Neural progenitor cell (in vitro differentiated cells): ENCODE results near the gene FOXN4. TPM values are rescaled to one million over a fixed set of nuclear protein-coding genes. Genes with fewer than 3 reads are reported as not detected.

ENCODE experiments used
- DNase-seq: peaks from one replicate; pipeline ENCODE4 v3.0.0-alpha.2; 2016; ENCODE audit warnings: low spot score
- H2AFZ ChIP-seq: fragments of 200-600 bp; sonication (generic); replicated peaks from 2 replicates; pipeline ENCODE4 v1.6.1; 2016; ENCODE audit warnings: antibody characterized with exemption
- H3F3A ChIP-seq: fragments of 200-600 bp; sonication (generic); 2 replicates; pipeline ENCODE4 v1.6.1; 2016; ENCODE audit warnings: antibody characterized with exemption, low read depth
- H3K27ac ChIP-seq: fragments of 200-600 bp; sonication (generic); 2 replicates; pipeline ENCODE4 v1.5.1; 2016; ENCODE audit warnings: mild to moderate bottlenecking
- H3K27me3 ChIP-seq: fragments of 200-600 bp; sonication (generic); 2 replicates; pipeline ENCODE4 v1.6.1; 2016; ENCODE audit warnings: mild to moderate bottlenecking, moderate library complexity
- H3K36me3 ChIP-seq: fragments of 200-600 bp; sonication (generic); 2 replicates; pipeline ENCODE4 v1.5.1; 2016
- H3K4me1 ChIP-seq: fragments of 200-600 bp; sonication (generic); 2 replicates; pipeline ENCODE4 v1.6.1; 2016; ENCODE audit warnings: mixed run types
- H3K4me2 ChIP-seq: fragments of 200-600 bp; sonication (generic); 2 replicates; pipeline ENCODE4 v1.6.1; 2016
- H3K4me3 ChIP-seq: fragments of 200-600 bp; sonication (generic); 2 replicates; pipeline ENCODE4 v1.5.1; 2016
- H3K79me2 ChIP-seq: fragments of 200-600 bp; sonication (generic); 2 replicates; pipeline ENCODE4 v1.6.1; 2016; ENCODE audit warnings: low read depth
- H3K9ac ChIP-seq: fragments of 200-600 bp; sonication (generic); 2 replicates; pipeline ENCODE4 v1.6.1; 2016
- H3K9me3 ChIP-seq: fragments of 200-600 bp; sonication (generic); 2 replicates; pipeline ENCODE4 v1.5.1; 2016; ENCODE audit warnings: low read depth
- H4K20me1 ChIP-seq: fragments of 200-600 bp; sonication (generic); 2 replicates; pipeline ENCODE4 v1.6.1; 2016; ENCODE audit warnings: low read depth
- H3K27ac Mint-ChIP-seq: 3 replicates; pipeline ENCODE4 v1.8.0; 2021; ENCODE audit warnings: mixed read lengths
- H3K27me3 Mint-ChIP-seq: 2 replicates; pipeline ENCODE4 v1.8.0; 2022; ENCODE audit warnings: low read depth, mild to moderate bottlenecking, inconsistent platforms, moderate library complexity, mixed read lengths; ENCODE audit not compliant: insufficient read depth
- H3K36me3 Mint-ChIP-seq: 3 replicates; pipeline ENCODE4 v1.8.0; 2021; ENCODE audit warnings: mixed read lengths
- H3K4me1 Mint-ChIP-seq: 3 replicates; pipeline ENCODE4 v1.8.0; 2021; ENCODE audit warnings: mixed read lengths
- H3K4me3 Mint-ChIP-seq: 3 replicates; pipeline ENCODE4 v1.8.0; 2021; ENCODE audit warnings: mild to moderate bottlenecking, moderate library complexity, mixed read lengths
- H3K9me3 Mint-ChIP-seq: 3 replicates; pipeline ENCODE4 v1.8.0; 2020; ENCODE audit warnings: mixed read lengths
- EZH2 ChIP-seq: fragments of 200-600 bp; sonication (generic); IDR thresholded peaks from 2 replicates; pipeline ENCODE4 v1.6.1; 2017; ENCODE audit warnings: antibody characterized with exemption, mild to moderate bottlenecking, moderate library complexity
- EZH2phosphoT487 ChIP-seq: fragments of 200-600 bp; sonication (generic); IDR thresholded peaks from 2 replicates; pipeline ENCODE4 v1.6.1; 2017; ENCODE audit warnings: antibody characterized with exemption
- total RNA-seq: library from RNA; depleted of rRNA; stranded (reverse); fragments of >200 nt; gene quantifications from 2 replicates; pipeline ENCODE4 v1.2.3, GENCODE V29; 2015; ENCODE audit warnings: low replicate concordance
- TF ChIP-seq, protein P1 (sequence below): fragments of 200-600 bp; sonication (generic); IDR thresholded peaks from 2 replicates; pipeline ENCODE4 v1.5.1; 2017; ENCODE audit warnings: antibody characterized with exemption, mild to moderate bottlenecking

FOXN4 gene
- total RNA-seq, 1 donor from 2014 or later, result not detected

GRCh38 chr12:109244073-109244472, 65.0 kb downstream of the FOXN4 start:
- H3K9ac ChIP-seq, result no peak overlapping the region
- no peaks in the 10 kb centered on the region for H3K9me3 ChIP-seq
- Mint-ChIP-seq H3K27ac (no peak overlapping the region), H3K4me1 (no peaks in the 10 kb centered on the region), H3K36me3 (peaks cover 8% of the 10 kb centered on the region), H3K27me3 (no peaks in the 10 kb centered on the region), H3K4me3 (no peak overlapping the region), H3K9me3 (no peaks in the 10 kb centered on the region)
- no peak overlapping the region for H3K4me2 ChIP-seq
- H3K27me3 ChIP-seq, result no peaks in the 10 kb centered on the region
- no peak for DNase-seq
- H3F3A ChIP-seq, result no peaks in the 10 kb centered on the region
- no peaks in the 10 kb centered on the region for H3K36me3 ChIP-seq
- no peak overlapping the region for H3K4me3 ChIP-seq
- H4K20me1 ChIP-seq, result no peaks in the 10 kb centered on the region
- H3K4me1 ChIP-seq, result no peaks in the 10 kb centered on the region
- H2AFZ ChIP-seq, result no peak overlapping the region
- TF ChIP-seq, protein P1, sequence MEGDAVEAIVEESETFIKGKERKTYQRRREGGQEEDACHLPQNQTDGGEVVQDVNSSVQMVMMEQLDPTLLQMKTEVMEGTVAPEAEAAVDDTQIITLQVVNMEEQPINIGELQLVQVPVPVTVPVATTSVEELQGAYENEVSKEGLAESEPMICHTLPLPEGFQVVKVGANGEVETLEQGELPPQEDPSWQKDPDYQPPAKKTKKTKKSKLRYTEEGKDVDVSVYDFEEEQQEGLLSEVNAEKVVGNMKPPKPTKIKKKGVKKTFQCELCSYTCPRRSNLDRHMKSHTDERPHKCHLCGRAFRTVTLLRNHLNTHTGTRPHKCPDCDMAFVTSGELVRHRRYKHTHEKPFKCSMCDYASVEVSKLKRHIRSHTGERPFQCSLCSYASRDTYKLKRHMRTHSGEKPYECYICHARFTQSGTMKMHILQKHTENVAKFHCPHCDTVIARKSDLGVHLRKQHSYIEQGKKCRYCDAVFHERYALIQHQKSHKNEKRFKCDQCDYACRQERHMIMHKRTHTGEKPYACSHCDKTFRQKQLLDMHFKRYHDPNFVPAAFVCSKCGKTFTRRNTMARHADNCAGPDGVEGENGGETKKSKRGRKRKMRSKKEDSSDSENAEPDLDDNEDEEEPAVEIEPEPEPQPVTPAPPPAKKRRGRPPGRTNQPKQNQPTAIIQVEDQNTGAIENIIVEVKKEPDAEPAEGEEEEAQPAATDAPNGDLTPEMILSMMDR, result no peak
- no peak overlapping the region for H3K27ac ChIP-seq
- no peaks in the 10 kb centered on the region for H3K79me2 ChIP-seq

- Histone ChIP-seq H3K9me3 (no peaks in the 10 kb centered on the region), H3F3A (no peaks in the 10 kb centered on the region), H3K9ac (no peak overlapping the region), H3K79me2 (no peaks in the 10 kb centered on the region), H3K4me1 (no peaks in the 10 kb centered on the region), H3K36me3 (no peaks in the 10 kb centered on the region), H2AFZ (no peak overlapping the region), H3K4me2 (no peak overlapping the region), H3K27me3 (no peaks in the 10 kb centered on the region), H3K27ac (no peak overlapping the region), H3K4me3 (no peak overlapping the region), H4K20me1 (no peaks in the 10 kb centered on the region)
- Mint-ChIP-seq H3K9me3 (no peaks in the 10 kb centered on the region), H3K4me3 (no peak overlapping the region), H3K27ac (no peak overlapping the region), H3K4me1 (no peaks in the 10 kb centered on the region), H3K36me3 (peaks cover 8% of the 10 kb centered on the region), H3K27me3 (no peaks in the 10 kb centered on the region)
- no peak for DNase-seq
- TF ChIP-seq, protein P1, result no peak
- no peak for TF ChIP-seq EZH2phosphoT487
Observed at GRCh38 chr12:109241936-109242335, 67.1 kb downstream of the FOXN4 start.

DNA sequence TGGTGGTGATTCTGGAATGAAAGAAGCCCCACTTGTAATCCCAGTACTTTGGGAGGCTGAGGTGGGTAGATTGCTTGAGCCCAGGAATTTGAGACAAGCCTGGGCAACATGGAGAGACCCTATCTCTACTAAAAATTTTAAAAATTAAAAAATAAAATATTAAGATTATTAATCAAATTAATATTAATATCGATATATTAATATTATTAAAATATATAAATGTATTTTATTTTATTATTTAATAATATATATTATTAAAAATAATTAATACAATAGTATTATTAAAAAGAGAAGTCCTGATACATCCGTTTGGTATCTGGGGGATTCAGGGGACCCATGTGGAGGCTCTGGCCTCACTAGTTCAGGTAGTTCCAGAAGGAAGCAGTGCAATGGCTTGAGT, 68.7 kb downstream of the FOXN4 start:
- TF ChIP-seq EZH2 (no peak), EZH2phosphoT487 (no peak)
- TF ChIP-seq, protein P1, result no peak
- H3K4me1 Mint-ChIP-seq, result no peaks in the 10 kb centered on the region
- Histone ChIP-seq H3K27ac (no peak overlapping the region), H3K9ac (no peak overlapping the region), H3K4me2 (no peak overlapping the region), H3K4me1 (no peaks in the 10 kb centered on the region), H3F3A (no peaks in the 10 kb centered on the region), H4K20me1 (no peaks in the 10 kb centered on the region), H3K27me3 (no peaks in the 10 kb centered on the region), H3K9me3 (no peaks in the 10 kb centered on the region), H3K79me2 (no peaks in the 10 kb centered on the region), H3K4me3 (no peak overlapping the region), H3K36me3 (no peaks in the 10 kb centered on the region), H2AFZ (no peak overlapping the region)
- no peaks in the 10 kb centered on the region for H3K9me3 Mint-ChIP-seq
- no peak overlapping the region for H3K4me3 Mint-ChIP-seq
- no peaks in the 10 kb centered on the region for H3K27me3 Mint-ChIP-seq
- no peak for DNase-seq
- H3K36me3 Mint-ChIP-seq, result peaks cover 13% of the 10 kb centered on the region
- H3K27ac Mint-ChIP-seq, result no peak overlapping the region

- no peaks in the 10 kb centered on the region for H3K36me3 ChIP-seq
- no peak overlapping the region for H3K4me3 ChIP-seq
- no peak overlapping the region for H3K27ac Mint-ChIP-seq
- no peak overlapping the region for H3K4me3 Mint-ChIP-seq
- H3K9me3 ChIP-seq, result no peaks in the 10 kb centered on the region
- no peak overlapping the region for H3K4me2 ChIP-seq
- peaks cover 13% of the 10 kb centered on the region for H3K36me3 Mint-ChIP-seq
- no peaks in the 10 kb centered on the region for H3K27me3 Mint-ChIP-seq
- no peaks in the 10 kb centered on the region for H3K4me1 ChIP-seq
- H3F3A ChIP-seq, result no peaks in the 10 kb centered on the region
- H3K4me1 Mint-ChIP-seq, result no peaks in the 10 kb centered on the region
- H3K79me2 ChIP-seq, result no peaks in the 10 kb centered on the region
- no peak for TF ChIP-seq EZH2
- TF ChIP-seq, protein P1, result no peak
- no peak for TF ChIP-seq EZH2phosphoT487
- no peaks in the 10 kb centered on the region for H4K20me1 ChIP-seq
- H3K9ac ChIP-seq, result no peak overlapping the region
- DNase-seq, result no peak
- H3K27me3 ChIP-seq, result no peaks in the 10 kb centered on the region
- H3K27ac ChIP-seq, result no peak overlapping the region
- H3K9me3 Mint-ChIP-seq, result no peaks in the 10 kb centered on the region
- H2AFZ ChIP-seq, result no peak overlapping the region
Observed at GRCh38 chr12:109239691-109240090, 69.4 kb downstream of the FOXN4 start.
